ENCODE measurements around the gene ABHD16B. TPM values are rescaled to one million over a fixed set of nuclear protein-coding genes. Genes with fewer than 3 reads are reported as not detected.
A peak's percentile ranks its signal among the peaks of the same experiment; 100 is the strongest.

The ABHD16B gene
- total and polyA plus RNA-seq, 2 of the 13 experiments (the other 11 are each of a cell fraction or from before 2014, with no cell fraction given): not detected

DNA sequence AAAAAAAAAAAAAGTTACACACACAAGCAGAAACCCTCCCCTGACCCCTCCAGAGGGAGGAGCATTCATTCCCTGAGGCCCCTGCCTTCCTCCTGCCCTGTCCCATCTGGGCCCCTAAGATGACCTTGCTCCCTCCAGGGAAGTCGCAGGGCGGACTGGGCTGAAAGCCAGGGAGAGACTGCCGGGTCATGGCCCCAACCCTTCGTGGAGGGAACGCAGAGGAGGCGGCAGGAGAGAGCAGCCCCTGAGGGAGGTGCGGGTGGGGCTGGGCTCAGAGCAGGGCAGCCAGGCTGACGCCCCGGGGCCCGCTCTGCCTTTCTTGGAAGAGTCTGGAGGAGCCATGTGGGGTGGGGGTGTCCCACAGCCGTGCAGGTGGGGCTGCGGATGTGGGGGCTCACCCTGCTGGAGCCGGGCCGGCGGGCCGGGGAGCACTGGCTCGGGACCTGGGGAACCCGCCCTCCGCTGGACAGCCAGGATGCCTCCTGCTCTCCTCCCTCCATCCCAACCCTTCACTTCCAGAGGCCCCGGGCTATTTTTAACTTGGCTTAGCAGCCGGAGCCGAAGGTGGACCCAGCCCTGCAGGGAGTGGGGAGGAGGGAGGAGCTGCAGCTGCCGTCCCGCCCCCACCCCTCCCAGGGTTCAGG, 15.0 kb upstream of the ABHD16B start (continued):
- TF ChIP-seq, protein P1, sequence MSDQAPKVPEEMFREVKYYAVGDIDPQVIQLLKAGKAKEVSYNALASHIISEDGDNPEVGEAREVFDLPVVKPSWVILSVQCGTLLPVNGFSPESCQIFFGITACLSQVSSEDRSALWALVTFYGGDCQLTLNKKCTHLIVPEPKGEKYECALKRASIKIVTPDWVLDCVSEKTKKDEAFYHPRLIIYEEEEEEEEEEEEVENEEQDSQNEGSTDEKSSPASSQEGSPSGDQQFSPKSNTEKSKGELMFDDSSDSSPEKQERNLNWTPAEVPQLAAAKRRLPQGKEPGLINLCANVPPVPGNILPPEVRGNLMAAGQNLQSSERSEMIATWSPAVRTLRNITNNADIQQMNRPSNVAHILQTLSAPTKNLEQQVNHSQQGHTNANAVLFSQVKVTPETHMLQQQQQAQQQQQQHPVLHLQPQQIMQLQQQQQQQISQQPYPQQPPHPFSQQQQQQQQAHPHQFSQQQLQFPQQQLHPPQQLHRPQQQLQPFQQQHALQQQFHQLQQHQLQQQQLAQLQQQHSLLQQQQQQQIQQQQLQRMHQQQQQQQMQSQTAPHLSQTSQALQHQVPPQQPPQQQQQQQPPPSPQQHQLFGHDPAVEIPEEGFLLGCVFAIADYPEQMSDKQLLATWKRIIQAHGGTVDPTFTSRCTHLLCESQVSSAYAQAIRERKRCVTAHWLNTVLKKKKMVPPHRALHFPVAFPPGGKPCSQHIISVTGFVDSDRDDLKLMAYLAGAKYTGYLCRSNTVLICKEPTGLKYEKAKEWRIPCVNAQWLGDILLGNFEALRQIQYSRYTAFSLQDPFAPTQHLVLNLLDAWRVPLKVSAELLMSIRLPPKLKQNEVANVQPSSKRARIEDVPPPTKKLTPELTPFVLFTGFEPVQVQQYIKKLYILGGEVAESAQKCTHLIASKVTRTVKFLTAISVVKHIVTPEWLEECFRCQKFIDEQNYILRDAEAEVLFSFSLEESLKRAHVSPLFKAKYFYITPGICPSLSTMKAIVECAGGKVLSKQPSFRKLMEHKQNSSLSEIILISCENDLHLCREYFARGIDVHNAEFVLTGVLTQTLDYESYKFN (CRISPR knock-in tag; conservative IDR thresholded peaks at IDR 0.05): peak; percentile 84
- TF ChIP-seq SAFB2 (CRISPR knock-in tag; IDR thresholded peaks at IDR 0.05; ENCODE audit: borderline replicate concordance, low read depth) (no peak), TAF15 (IDR thresholded peaks at IDR 0.05; ENCODE audit: low read depth, low read length, poor library complexity, severe bottlenecking) (no peak), NAIF1 (CRISPR knock-in tag; IDR thresholded peaks at IDR 0.05; ENCODE audit: borderline replicate concordance) (no peak), CREM (IDR thresholded peaks at IDR 0.05) (no peak), CREM (CRISPR knock-in tag; IDR thresholded peaks at IDR 0.05) (no peak), HES4 (CRISPR knock-in tag; IDR thresholded peaks at IDR 0.05; ENCODE audit: borderline replicate concordance) (no peak), ELF4 (CRISPR knock-in tag; IDR thresholded peaks at IDR 0.05; ENCODE audit: borderline replicate concordance) (no peak), HNRNPUL1 (IDR thresholded peaks at IDR 0.05; ENCODE audit: low read depth, low read length) (no peak), HNRNPH1 (optimal IDR thresholded peaks at IDR 0.05; ENCODE audit: low read depth, low read length) (no peak), ZNF713 (CRISPR knock-in tag; IDR thresholded peaks at IDR 0.05) (no peak), ZNF598 (CRISPR knock-in tag; IDR thresholded peaks at IDR 0.05; ENCODE audit: borderline replicate concordance) (no peak), ETV6 (CRISPR knock-in tag; conservative IDR thresholded peaks at IDR 0.05) (no peak), STAT5B (CRISPR knock-in tag; IDR thresholded peaks at IDR 0.05) (no peak), ZBTB42 (CRISPR knock-in tag; IDR thresholded peaks at IDR 0.05) (no peak), ZNF670 (CRISPR knock-in tag; IDR thresholded peaks at IDR 0.05; ENCODE audit: borderline replicate concordance) (no peak)
- TF ChIP-seq, protein P2, sequence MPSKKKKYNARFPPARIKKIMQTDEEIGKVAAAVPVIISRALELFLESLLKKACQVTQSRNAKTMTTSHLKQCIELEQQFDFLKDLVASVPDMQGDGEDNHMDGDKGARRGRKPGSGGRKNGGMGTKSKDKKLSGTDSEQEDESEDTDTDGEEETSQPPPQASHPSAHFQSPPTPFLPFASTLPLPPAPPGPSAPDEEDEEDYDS (CRISPR knock-in tag; IDR thresholded peaks at IDR 0.05): 0 out of 2 replicates have a peak, but pooled peaks have one; percentile 23
- TF ChIP-seq, protein P3, sequence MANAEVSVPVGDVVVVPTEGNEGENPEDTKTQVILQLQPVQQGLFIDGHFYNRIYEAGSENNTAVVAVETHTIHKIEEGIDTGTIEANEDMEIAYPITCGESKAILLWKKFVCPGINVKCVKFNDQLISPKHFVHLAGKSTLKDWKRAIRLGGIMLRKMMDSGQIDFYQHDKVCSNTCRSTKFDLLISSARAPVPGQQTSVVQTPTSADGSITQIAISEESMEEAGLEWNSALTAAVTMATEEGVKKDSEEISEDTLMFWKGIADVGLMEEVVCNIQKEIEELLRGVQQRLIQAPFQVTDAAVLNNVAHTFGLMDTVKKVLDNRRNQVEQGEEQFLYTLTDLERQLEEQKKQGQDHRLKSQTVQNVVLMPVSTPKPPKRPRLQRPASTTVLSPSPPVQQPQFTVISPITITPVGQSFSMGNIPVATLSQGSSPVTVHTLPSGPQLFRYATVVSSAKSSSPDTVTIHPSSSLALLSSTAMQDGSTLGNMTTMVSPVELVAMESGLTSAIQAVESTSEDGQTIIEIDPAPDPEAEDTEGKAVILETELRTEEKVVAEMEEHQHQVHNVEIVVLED (CRISPR knock-in tag; IDR thresholded peaks at IDR 0.05; ENCODE audit: borderline replicate concordance): no peak
- TF ChIP-seq, protein P4, sequence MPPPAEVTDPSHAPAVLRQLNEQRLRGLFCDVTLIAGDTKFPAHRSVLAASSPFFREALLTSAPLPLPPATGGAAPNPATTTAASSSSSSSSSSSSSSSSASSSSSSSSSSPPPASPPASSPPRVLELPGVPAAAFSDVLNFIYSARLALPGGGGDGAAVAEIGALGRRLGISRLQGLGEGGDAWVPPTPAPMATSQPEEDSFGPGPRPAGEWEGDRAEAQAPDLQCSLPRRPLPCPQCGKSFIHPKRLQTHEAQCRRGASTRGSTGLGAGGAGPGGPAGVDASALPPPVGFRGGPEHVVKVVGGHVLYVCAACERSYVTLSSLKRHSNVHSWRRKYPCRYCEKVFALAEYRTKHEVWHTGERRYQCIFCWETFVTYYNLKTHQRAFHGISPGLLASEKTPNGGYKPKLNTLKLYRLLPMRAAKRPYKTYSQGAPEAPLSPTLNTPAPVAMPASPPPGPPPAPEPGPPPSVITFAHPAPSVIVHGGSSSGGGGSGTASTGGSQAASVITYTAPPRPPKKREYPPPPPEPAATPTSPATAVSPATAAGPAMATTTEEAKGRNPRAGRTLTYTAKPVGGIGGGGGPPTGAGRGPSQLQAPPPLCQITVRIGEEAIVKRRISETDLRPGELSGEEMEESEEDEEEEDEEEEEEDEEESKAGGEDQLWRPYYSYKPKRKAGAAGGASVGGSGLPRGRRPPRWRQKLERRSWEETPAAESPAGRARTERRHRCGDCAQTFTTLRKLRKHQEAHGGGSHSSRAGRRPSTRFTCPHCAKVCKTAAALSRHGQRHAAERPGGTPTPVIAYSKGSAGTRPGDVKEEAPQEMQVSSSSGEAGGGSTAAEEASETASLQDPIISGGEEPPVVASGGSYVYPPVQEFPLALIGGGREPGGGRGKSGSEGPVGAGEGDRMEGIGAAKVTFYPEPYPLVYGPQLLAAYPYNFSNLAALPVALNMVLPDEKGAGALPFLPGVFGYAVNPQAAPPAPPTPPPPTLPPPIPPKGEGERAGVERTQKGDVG (CRISPR knock-in tag; IDR thresholded peaks at IDR 0.05; ENCODE audit: borderline replicate concordance): no peak

All from HepG2 (cell line).